ENCODE data around the gene SDCBP2. TPM values are rescaled to one million over a fixed set of nuclear protein-coding genes. Genes with fewer than 3 reads are reported as not detected.
A peak's percentile ranks its signal among the peaks of the same experiment; 100 is the strongest.

SDCBP2 gene
- total RNA-seq, 1 experiment from 2014 or later, result 3.3 TPM

- TF ChIP-seq, protein P1, sequence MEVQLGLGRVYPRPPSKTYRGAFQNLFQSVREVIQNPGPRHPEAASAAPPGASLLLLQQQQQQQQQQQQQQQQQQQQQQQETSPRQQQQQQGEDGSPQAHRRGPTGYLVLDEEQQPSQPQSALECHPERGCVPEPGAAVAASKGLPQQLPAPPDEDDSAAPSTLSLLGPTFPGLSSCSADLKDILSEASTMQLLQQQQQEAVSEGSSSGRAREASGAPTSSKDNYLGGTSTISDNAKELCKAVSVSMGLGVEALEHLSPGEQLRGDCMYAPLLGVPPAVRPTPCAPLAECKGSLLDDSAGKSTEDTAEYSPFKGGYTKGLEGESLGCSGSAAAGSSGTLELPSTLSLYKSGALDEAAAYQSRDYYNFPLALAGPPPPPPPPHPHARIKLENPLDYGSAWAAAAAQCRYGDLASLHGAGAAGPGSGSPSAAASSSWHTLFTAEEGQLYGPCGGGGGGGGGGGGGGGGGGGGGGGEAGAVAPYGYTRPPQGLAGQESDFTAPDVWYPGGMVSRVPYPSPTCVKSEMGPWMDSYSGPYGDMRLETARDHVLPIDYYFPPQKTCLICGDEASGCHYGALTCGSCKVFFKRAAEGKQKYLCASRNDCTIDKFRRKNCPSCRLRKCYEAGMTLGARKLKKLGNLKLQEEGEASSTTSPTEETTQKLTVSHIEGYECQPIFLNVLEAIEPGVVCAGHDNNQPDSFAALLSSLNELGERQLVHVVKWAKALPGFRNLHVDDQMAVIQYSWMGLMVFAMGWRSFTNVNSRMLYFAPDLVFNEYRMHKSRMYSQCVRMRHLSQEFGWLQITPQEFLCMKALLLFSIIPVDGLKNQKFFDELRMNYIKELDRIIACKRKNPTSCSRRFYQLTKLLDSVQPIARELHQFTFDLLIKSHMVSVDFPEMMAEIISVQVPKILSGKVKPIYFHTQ (CRISPR knock-in tag; IDR thresholded peaks at IDR 0.05), result no peak
- TF ChIP-seq CDX4 (CRISPR knock-in tag; IDR thresholded peaks at IDR 0.05; ENCODE audit: borderline replicate concordance), result no peak
- no peak for TF ChIP-seq SMAD4 (CRISPR knock-in tag; IDR thresholded peaks at IDR 0.05)
- TF ChIP-seq GTF2I (CRISPR knock-in tag; conservative IDR thresholded peaks at IDR 0.05), result no peak
- TF ChIP-seq ZSCAN18 (CRISPR knock-in tag; IDR thresholded peaks at IDR 0.05), result no peak
- TF ChIP-seq, protein P2, sequence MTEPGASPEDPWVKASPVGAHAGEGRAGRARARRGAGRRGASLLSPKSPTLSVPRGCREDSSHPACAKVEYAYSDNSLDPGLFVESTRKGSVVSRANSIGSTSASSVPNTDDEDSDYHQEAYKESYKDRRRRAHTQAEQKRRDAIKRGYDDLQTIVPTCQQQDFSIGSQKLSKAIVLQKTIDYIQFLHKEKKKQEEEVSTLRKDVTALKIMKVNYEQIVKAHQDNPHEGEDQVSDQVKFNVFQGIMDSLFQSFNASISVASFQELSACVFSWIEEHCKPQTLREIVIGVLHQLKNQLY (CRISPR knock-in tag; IDR thresholded peaks at IDR 0.05), result no peak
- TF ChIP-seq USF1 (CRISPR knock-in tag; IDR thresholded peaks at IDR 0.05), result no peak
- no peak for TF ChIP-seq CREB1 (CRISPR knock-in tag; IDR thresholded peaks at IDR 0.05)
- no peak for TF ChIP-seq ZNF232 (CRISPR knock-in tag; IDR thresholded peaks at IDR 0.05)
Measured at GRCh38 chr20:1300083-1300840, 28.7 kb downstream of the SDCBP2 start (continued).

DNA sequence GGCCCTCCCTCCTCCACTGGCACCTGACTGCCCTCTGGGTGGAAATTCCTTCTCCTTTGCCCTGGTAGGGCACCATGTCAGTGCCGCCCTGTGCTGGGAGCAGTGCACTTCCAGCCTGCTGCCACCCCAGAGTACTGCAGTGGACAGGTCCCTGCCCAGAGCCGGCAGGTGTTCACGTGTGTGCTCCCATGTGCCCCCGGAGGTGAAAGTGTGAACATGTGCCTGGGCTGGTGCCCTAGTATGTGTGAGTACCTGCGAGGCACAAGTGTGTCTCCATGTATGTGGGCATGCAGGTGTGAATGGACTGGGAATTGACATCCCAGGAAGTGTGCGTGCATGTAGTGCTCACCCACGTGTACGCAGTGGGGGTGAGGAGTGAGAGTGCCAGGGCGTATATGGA, 29.4 kb downstream of the SDCBP2 start:
- H3K4me1 Mint-ChIP-seq, result peaks cover 8% of the 10 kb centered on the region
- no peak overlapping the region for H3K4me3 Mint-ChIP-seq
- no peaks in the 10 kb centered on the region for H3K9me3 Mint-ChIP-seq
- H3K36me3 Mint-ChIP-seq, result no peaks in the 10 kb centered on the region
- peak; percentile 79 for DNase-seq (ENCODE audit: low spot score)
- TF ChIP-seq ZNF423 (CRISPR knock-in tag; IDR thresholded peaks at IDR 0.05) (no peak), FOXP1 (CRISPR knock-in tag; IDR thresholded peaks at IDR 0.05; ENCODE audit: borderline replicate concordance) (no peak)
- TF ChIP-seq, protein P3, sequence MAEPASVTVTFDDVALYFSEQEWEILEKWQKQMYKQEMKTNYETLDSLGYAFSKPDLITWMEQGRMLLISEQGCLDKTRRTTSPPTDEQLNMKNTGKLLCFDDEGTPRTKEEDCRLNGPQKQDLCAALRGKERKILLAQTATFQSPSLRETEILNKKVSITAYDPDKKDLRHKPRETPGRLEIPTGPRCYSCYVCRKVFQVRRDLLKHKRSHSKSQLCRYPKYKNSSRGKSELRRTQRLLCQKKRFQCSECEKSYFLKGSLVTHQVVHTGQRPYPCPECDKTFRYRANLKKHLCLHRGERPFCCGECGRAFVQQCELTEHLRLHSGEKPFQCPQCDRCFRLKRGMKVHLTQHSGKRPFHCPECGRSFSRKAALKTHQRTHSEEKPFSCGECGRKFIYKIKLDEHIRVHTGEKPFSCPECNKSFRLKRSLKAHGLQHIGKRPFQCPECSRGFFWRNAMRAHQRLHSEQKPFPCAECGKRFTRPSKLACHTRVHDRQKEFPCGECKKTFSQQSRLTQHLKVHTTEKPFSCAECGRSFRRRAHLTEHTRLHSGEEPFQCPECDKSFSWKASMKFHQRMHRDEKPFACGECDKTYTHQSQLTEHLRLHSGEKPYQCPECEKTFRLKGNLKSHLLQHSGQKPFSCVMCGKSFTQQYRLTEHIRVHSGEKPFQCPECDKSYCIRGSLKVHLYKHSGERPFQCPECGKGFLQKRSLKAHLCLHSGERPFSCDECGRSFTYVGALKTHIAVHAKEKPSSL (CRISPR knock-in tag; conservative IDR thresholded peaks at IDR 0.05), result no peak
- TF ChIP-seq, protein P4, sequence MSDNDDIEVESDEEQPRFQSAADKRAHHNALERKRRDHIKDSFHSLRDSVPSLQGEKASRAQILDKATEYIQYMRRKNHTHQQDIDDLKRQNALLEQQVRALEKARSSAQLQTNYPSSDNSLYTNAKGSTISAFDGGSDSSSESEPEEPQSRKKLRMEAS (CRISPR knock-in tag; IDR thresholded peaks at IDR 0.05), result no peak
- TF ChIP-seq, protein P5, sequence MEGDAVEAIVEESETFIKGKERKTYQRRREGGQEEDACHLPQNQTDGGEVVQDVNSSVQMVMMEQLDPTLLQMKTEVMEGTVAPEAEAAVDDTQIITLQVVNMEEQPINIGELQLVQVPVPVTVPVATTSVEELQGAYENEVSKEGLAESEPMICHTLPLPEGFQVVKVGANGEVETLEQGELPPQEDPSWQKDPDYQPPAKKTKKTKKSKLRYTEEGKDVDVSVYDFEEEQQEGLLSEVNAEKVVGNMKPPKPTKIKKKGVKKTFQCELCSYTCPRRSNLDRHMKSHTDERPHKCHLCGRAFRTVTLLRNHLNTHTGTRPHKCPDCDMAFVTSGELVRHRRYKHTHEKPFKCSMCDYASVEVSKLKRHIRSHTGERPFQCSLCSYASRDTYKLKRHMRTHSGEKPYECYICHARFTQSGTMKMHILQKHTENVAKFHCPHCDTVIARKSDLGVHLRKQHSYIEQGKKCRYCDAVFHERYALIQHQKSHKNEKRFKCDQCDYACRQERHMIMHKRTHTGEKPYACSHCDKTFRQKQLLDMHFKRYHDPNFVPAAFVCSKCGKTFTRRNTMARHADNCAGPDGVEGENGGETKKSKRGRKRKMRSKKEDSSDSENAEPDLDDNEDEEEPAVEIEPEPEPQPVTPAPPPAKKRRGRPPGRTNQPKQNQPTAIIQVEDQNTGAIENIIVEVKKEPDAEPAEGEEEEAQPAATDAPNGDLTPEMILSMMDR (IDR thresholded peaks at IDR 0.05), result peak; percentile 38
- peak; percentile 92 for ATAC-seq
- CTCF ChIA-PET, result interaction anchor here (0.7 to 1.9 kb wide), 6 partner anchors 9 to 137 kb away, joined by 3 to 7 read pairs (median 4); partner anchors contain the start of gene RAD21L1
- no peak overlapping the region for H3K27ac Mint-ChIP-seq
- H3K27me3 Mint-ChIP-seq (ENCODE audit: low read depth), result peaks cover 3% of the 10 kb centered on the region; the same call in 1 of the 2 replicates
- POLR2A ChIA-PET, result no interaction called here
